ELR (cell line): ENCODE data around the gene JMY.

Source experiments
- DNase-seq: peaks from one replicate; pipeline ENCODE4 v3.0.0-alpha.2; 2015; ENCODE audit warnings: low read depth

JMY gene

GRCh38 chr5:79287907-79288306 is 52.0 kb downstream of the JMY start:
- no peak for DNase-seq

DNA sequence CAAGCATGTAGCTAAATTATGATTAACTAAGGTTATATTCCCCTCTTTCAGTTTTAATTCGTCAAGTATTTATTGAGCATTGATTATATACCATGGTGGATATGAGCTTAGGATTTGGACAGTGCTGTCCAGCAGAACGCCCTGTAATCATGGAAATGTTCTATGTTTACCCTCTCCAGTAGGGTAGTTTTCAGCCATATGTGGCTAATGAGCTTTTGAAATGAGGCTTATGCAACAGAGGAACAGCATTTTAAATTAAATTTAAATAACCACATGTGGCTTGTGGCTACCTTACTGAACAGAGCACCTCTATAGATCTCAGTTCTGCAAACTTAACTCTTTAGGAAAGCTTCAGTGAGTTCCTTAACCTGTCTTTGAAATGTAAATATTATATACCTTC is 59.1 kb downstream of the JMY start:
- DNase-seq, result no peak

GRCh38 chr5:79297661-79298060 is 61.7 kb downstream of the JMY start:
- no peak for DNase-seq

DNA sequence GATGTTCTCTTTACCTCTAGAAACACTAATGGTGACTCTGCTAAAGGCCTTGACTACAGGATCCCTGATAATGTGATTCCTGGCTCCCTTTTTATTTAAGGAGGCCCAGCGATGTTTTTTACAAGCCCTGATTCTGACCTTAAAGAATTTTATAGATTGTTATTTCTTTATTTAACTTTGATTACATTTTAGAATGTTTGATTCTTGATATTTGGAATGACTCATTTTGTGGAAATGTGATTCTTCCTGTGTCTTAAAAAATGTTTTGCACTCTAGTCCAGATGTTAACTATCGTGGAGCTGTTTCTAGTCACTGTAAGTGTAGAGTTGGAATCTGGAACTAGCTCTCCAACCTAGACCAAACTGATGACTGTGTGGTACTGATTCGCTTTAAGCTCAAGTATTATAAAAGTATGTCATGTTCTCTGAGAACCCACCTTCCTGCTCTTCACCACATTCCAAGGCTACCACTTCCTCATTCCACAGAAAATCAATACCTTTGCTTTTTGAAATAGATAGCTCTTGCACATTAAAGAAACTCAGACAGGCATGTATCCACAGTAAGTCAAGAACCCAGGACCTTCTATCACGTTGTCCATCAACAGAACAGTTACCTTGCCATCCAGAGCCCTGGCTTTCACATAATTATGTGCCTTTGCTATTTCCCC is 65.2 kb downstream of the JMY start:
- DNase-seq, result peak; percentile 28

GRCh38 chr5:79302454-79302853 is 66.5 kb downstream of the JMY start:
- DNase-seq, result no peak

DNA sequence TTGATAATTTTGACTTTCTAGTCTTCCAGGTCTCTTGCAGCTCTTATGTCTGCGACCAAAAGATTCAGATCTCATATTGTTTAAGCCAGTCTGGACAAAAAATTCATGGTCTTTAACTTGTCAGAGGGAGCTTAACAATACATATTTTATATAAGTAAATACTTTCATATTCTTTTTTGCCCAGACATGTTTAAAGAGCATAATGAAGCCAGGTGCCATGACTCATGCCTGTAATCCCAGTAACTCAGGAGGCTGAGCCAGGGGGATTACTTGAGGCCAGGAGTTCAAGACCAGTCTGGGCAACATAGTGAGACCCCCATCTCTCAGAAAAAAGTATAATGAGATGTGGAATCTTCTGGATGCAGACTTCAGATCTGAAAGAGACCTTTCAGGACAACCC is 69.8 kb downstream of the JMY start:
- no peak for DNase-seq

GRCh38 chr5:79318935-79319614 is 83.1 kb downstream of the JMY start:
- DNase-seq, result peak; percentile 87

DNA sequence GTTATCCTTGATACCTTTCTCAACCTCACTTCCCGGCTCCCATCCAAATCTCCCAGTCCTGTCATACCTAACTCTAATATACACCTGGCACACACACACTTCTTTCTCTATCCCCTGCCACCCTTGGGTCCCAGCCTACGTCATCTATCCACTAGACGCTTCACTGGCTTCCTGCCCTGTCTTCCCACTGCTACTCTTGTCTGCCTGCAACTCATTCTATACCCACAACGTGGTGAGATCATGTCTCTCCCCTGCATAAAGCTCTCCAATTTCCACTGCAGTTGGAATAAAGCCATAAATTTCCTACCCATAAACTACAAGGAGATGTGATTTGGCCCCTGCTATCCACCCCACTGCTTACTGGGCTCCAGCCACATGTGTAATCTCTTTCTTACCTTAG is 93.5 kb downstream of the JMY start:
- no peak for DNase-seq

GRCh38 chr5:79330071-79330470 is 94.1 kb downstream of the JMY start:
- DNase-seq, result peak; percentile 31

- no peak for DNase-seq
Measured at GRCh38 chr5:79333852-79334557, 98.1 kb downstream of the JMY start.

DNA sequence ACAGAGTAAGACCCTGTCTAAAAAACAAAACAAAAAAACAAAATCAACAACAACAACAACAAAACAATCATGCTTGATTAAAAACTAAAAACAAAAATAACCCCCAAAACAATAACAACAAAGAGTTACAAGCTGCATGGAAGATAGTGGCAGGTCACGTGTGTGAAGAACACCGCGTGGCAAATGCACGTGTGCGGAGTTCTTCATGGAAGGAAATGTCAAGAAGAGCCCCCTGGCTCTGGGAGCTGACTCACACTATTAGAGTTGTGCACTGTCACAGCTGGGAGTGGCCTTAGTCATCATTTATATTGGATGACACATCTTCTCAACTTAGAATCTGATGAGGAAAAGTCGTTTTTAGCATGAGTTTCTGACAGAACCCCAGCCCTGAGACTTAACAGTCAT is 110.5 kb downstream of the JMY start:
- peak; percentile 94 for DNase-seq

DNA sequence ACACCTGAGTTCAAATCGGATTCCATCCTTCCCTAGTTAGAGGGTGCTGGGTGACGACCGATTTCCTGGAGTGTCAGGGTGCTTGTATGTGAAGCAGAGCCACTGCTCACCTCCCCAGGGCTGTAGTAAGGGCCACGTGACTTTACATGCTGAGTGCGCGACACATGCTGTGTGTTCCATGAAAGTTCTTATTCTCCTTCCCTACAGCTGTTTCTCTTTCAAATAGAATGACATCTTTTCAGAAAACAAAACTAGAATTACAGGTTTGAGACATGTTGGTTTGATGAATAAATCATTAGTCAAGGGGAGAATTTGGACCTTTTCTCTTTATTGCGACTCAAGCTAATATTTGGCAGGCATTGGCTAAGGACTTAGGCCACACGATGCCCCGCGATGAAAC is 113.1 kb downstream of the JMY start:
- no peak for DNase-seq

- no peak for DNase-seq
Measured at GRCh38 chr5:79349881-79350280, 114.0 kb downstream of the JMY start.

- DNase-seq, result no peak
Measured at GRCh38 chr5:79357398-79357797, 121.5 kb downstream of the JMY start.
